ENCODE data around the gene ARHGAP8.

DNA sequence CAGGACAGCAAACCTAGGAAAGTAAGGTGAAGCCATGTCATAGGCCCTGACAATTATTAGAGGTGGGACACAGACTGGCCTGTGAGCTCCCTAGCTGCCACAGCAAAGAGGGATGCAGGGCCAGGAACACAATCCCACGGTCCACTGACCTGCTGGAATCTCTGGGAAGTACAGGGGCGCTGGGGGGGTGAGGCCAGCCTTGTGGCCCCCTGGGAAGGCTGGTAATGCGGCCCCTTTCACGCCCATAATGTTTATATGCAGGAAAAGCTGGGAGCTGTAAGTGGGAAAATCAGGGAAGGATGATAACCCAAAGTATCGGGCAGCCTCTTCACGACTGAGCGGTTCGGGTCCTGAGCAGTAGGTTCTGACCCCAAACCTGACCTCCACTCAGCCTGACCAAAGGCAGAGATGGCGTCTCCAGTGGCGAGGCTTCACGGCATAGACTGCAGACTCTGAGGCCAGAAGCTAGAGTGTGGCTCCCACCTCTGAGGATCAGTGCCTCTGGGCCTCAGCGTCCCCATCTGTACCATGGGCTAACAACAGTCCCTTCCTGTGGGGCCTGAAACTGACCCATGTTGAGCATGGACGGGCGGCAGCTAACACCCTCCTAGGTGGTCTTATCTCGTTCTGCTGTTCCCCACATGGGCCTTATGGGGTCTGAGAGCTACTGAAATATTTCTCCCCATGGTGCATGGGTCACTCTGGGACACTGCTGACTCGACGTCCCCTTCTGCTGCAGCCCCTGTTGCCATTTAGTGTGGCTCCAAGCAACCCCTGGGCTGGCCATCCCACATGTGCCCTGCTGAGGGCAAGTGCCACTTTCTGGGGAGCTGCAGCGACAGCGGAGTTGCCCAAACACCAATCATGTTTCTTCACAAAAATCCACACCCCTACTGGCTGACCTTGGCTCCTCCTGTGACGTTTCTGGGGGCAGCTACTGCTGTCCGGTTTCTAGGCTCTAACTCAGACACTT is 155.7 kb downstream of the ARHGAP8 start:
- TF ChIP-seq, protein P1, sequence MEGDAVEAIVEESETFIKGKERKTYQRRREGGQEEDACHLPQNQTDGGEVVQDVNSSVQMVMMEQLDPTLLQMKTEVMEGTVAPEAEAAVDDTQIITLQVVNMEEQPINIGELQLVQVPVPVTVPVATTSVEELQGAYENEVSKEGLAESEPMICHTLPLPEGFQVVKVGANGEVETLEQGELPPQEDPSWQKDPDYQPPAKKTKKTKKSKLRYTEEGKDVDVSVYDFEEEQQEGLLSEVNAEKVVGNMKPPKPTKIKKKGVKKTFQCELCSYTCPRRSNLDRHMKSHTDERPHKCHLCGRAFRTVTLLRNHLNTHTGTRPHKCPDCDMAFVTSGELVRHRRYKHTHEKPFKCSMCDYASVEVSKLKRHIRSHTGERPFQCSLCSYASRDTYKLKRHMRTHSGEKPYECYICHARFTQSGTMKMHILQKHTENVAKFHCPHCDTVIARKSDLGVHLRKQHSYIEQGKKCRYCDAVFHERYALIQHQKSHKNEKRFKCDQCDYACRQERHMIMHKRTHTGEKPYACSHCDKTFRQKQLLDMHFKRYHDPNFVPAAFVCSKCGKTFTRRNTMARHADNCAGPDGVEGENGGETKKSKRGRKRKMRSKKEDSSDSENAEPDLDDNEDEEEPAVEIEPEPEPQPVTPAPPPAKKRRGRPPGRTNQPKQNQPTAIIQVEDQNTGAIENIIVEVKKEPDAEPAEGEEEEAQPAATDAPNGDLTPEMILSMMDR (IDR thresholded peaks at IDR 0.05; ENCODE audit: insufficient read depth, low read depth, low read length) = no peak
- TF ChIP-seq EZH2 (IDR thresholded peaks at IDR 0.05; ENCODE audit: insufficient read depth, low read length) = no peak
